A549 (cell line): ENCODE results near the gene NRXN3.

Experiments
- CHD2 ChIP-seq: fragments of 150-350 bp; IDR thresholded peaks from 2 replicates; pipeline ENCODE4 v1.6.1; 2014; ENCODE audit warnings: low read length; ENCODE audit not compliant: partially characterized antibody
- CTCF ChIP-seq: fragments of >200 bp; sonication (Bioruptor Twin); formaldehyde crosslinking; IDR thresholded peaks from 3 replicates; pipeline ENCODE4 v1.5.1; 2016
- EP300 ChIP-seq, 2 experiments: fragments of >200 bp; sonication (Bioruptor Twin); formaldehyde crosslinking; IDR thresholded peaks; 2 replicates in 1 of 2; 3 replicates in 1 of 2; pipeline ENCODE4 v1.6.1; 2016 to 2017
- ESRRA ChIP-seq: fragments of 150-350 bp; IDR thresholded peaks from 2 replicates; pipeline ENCODE4 v1.6.1; 2014; ENCODE audit warnings: mild to moderate bottlenecking, low read length, borderline replicate concordance
- MAZ ChIP-seq: fragments of 150-350 bp; IDR thresholded peaks from 2 replicates; pipeline ENCODE4 v1.6.1; 2014; ENCODE audit warnings: antibody characterized with exemption, low read depth, low read length, borderline replicate concordance
- POLR2A ChIP-seq: IDR thresholded peaks from 2 replicates; pipeline ENCODE4 v1.6.1; 2012; ENCODE audit warnings: mild to moderate bottlenecking, low read length
- SMC3 ChIP-seq: fragments of >200 bp; sonication (Bioruptor Twin); formaldehyde crosslinking; IDR thresholded peaks from 3 replicates; pipeline ENCODE4 v1.6.1; 2018; ENCODE audit warnings: inconsistent platforms
- SREBF2 ChIP-seq: fragments of 450-650 bp; IDR thresholded peaks from 2 replicates; pipeline ENCODE4 v1.6.1; 2014; ENCODE audit warnings: mild to moderate bottlenecking, moderate library complexity
- USF2 ChIP-seq: fragments of 450-650 bp; IDR thresholded peaks from 2 replicates; pipeline ENCODE4 v1.6.1; 2014; ENCODE audit warnings: antibody characterized with exemption

DNA sequence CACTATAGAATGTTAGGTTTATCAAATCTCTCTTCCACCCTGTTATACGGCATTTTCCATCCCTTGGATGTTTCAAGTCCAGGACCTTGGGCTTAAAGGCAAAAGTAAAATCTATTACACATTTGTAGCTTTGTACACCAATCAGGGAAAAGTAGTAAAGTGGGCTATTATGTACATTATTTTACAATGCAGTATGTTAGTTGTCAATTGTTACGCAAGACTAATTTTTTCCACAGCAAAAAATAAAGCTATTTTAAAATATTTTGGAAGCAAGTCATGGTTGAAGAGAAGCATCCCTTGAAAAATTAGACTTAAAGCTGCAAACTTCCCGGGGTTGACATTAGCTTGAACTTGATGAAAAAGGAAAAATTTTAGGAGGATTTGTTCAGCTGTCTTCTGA is 1564.9 kb downstream of the NRXN3 start:
- no peak for TF ChIP-seq CTCF
- no peak for TF ChIP-seq MAZ
- TF ChIP-seq ESRRA = no peak
- no peak for TF ChIP-seq SREBF2
- TF ChIP-seq CHD2 = no peak
- TF ChIP-seq EP300 (IDR thresholded peaks at IDR 0.05) = no peak
- TF ChIP-seq SMC3 = no peak
- TF ChIP-seq USF2 = no peak
- no peak for TF ChIP-seq POLR2A
